Neural progenitor cell (in vitro differentiated cells): ENCODE data around the gene PDLIM5. TPM values are rescaled to one million over a fixed set of nuclear protein-coding genes. Genes with fewer than 3 reads are reported as not detected.

Experiments used
- DNase-seq: peaks from one replicate; pipeline ENCODE4 v3.0.0-alpha.2; 2016; ENCODE audit warnings: low spot score
- H2AFZ ChIP-seq: fragments of 200-600 bp; sonication (generic); replicated peaks from 2 replicates; pipeline ENCODE4 v1.6.1; 2016; ENCODE audit warnings: antibody characterized with exemption
- H3F3A ChIP-seq: fragments of 200-600 bp; sonication (generic); 2 replicates; pipeline ENCODE4 v1.6.1; 2016; ENCODE audit warnings: antibody characterized with exemption, low read depth
- H3K27ac ChIP-seq: fragments of 200-600 bp; sonication (generic); 2 replicates; pipeline ENCODE4 v1.5.1; 2016; ENCODE audit warnings: mild to moderate bottlenecking
- H3K27me3 ChIP-seq: fragments of 200-600 bp; sonication (generic); 2 replicates; pipeline ENCODE4 v1.6.1; 2016; ENCODE audit warnings: mild to moderate bottlenecking, moderate library complexity
- H3K36me3 ChIP-seq: fragments of 200-600 bp; sonication (generic); 2 replicates; pipeline ENCODE4 v1.5.1; 2016
- H3K4me1 ChIP-seq: fragments of 200-600 bp; sonication (generic); 2 replicates; pipeline ENCODE4 v1.6.1; 2016; ENCODE audit warnings: mixed run types
- H3K4me2 ChIP-seq: fragments of 200-600 bp; sonication (generic); 2 replicates; pipeline ENCODE4 v1.6.1; 2016
- H3K4me3 ChIP-seq: fragments of 200-600 bp; sonication (generic); 2 replicates; pipeline ENCODE4 v1.5.1; 2016
- H3K79me2 ChIP-seq: fragments of 200-600 bp; sonication (generic); 2 replicates; pipeline ENCODE4 v1.6.1; 2016; ENCODE audit warnings: low read depth
- H3K9ac ChIP-seq: fragments of 200-600 bp; sonication (generic); 2 replicates; pipeline ENCODE4 v1.6.1; 2016
- H3K9me3 ChIP-seq: fragments of 200-600 bp; sonication (generic); 2 replicates; pipeline ENCODE4 v1.5.1; 2016; ENCODE audit warnings: low read depth
- H4K20me1 ChIP-seq: fragments of 200-600 bp; sonication (generic); 2 replicates; pipeline ENCODE4 v1.6.1; 2016; ENCODE audit warnings: low read depth
- H3K27ac Mint-ChIP-seq: 3 replicates; pipeline ENCODE4 v1.8.0; 2021; ENCODE audit warnings: mixed read lengths
- H3K27me3 Mint-ChIP-seq: 2 replicates; pipeline ENCODE4 v1.8.0; 2022; ENCODE audit warnings: low read depth, mild to moderate bottlenecking, inconsistent platforms, moderate library complexity, mixed read lengths; ENCODE audit not compliant: insufficient read depth
- H3K36me3 Mint-ChIP-seq: 3 replicates; pipeline ENCODE4 v1.8.0; 2021; ENCODE audit warnings: mixed read lengths
- H3K4me1 Mint-ChIP-seq: 3 replicates; pipeline ENCODE4 v1.8.0; 2021; ENCODE audit warnings: mixed read lengths
- H3K4me3 Mint-ChIP-seq: 3 replicates; pipeline ENCODE4 v1.8.0; 2021; ENCODE audit warnings: mild to moderate bottlenecking, moderate library complexity, mixed read lengths
- H3K9me3 Mint-ChIP-seq: 3 replicates; pipeline ENCODE4 v1.8.0; 2020; ENCODE audit warnings: mixed read lengths
- EZH2 ChIP-seq: fragments of 200-600 bp; sonication (generic); IDR thresholded peaks from 2 replicates; pipeline ENCODE4 v1.6.1; 2017; ENCODE audit warnings: antibody characterized with exemption, mild to moderate bottlenecking, moderate library complexity
- EZH2phosphoT487 ChIP-seq: fragments of 200-600 bp; sonication (generic); IDR thresholded peaks from 2 replicates; pipeline ENCODE4 v1.6.1; 2017; ENCODE audit warnings: antibody characterized with exemption
- total RNA-seq: library from RNA; depleted of rRNA; stranded (reverse); fragments of >200 nt; gene quantifications from 2 replicates; pipeline ENCODE4 v1.2.3, GENCODE V29; 2015; ENCODE audit warnings: low replicate concordance
- TF ChIP-seq, protein P1 (sequence below): fragments of 200-600 bp; sonication (generic); IDR thresholded peaks from 2 replicates; pipeline ENCODE4 v1.5.1; 2017; ENCODE audit warnings: antibody characterized with exemption, mild to moderate bottlenecking

Gene PDLIM5
- total RNA-seq, 1 donor from 2014 or later, result 68.4 TPM

- Mint-ChIP-seq H3K4me3 (no peak overlapping the region), H3K9me3 (no peaks in the 10 kb centered on the region), H3K27ac (no peak overlapping the region), H3K36me3 (peaks cover 3% of the 10 kb centered on the region), H3K4me1 (peaks cover 54% of the 10 kb centered on the region), H3K27me3 (no peaks in the 10 kb centered on the region)
- H3K9me3 ChIP-seq, result no peaks in the 10 kb centered on the region
- peaks cover 3% of the 10 kb centered on the region for H3K79me2 ChIP-seq
- no peaks in the 10 kb centered on the region for H4K20me1 ChIP-seq
- H3K36me3 ChIP-seq, result no peaks in the 10 kb centered on the region
- peaks cover 51% of the 10 kb centered on the region for H3K4me1 ChIP-seq
- H3K4me2 ChIP-seq, result no peak overlapping the region
- DNase-seq, result no peak
- peaks cover 20% of the 10 kb centered on the region for H3F3A ChIP-seq
- H3K27ac ChIP-seq, result peak overlapping the region; percentile 84
- TF ChIP-seq EZH2phosphoT487, result no peak
- TF ChIP-seq, protein P1, sequence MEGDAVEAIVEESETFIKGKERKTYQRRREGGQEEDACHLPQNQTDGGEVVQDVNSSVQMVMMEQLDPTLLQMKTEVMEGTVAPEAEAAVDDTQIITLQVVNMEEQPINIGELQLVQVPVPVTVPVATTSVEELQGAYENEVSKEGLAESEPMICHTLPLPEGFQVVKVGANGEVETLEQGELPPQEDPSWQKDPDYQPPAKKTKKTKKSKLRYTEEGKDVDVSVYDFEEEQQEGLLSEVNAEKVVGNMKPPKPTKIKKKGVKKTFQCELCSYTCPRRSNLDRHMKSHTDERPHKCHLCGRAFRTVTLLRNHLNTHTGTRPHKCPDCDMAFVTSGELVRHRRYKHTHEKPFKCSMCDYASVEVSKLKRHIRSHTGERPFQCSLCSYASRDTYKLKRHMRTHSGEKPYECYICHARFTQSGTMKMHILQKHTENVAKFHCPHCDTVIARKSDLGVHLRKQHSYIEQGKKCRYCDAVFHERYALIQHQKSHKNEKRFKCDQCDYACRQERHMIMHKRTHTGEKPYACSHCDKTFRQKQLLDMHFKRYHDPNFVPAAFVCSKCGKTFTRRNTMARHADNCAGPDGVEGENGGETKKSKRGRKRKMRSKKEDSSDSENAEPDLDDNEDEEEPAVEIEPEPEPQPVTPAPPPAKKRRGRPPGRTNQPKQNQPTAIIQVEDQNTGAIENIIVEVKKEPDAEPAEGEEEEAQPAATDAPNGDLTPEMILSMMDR, result no peak
- TF ChIP-seq EZH2, result no peak
- no peaks in the 10 kb centered on the region for H3K27me3 ChIP-seq
- no peak overlapping the region for H3K4me3 ChIP-seq
- H3K9ac ChIP-seq, result no peak overlapping the region
- H2AFZ ChIP-seq, result no peak overlapping the region
These were observed 122.9 kb downstream of the PDLIM5 start for GRCh38 chr4:94574616-94575015.

DNA sequence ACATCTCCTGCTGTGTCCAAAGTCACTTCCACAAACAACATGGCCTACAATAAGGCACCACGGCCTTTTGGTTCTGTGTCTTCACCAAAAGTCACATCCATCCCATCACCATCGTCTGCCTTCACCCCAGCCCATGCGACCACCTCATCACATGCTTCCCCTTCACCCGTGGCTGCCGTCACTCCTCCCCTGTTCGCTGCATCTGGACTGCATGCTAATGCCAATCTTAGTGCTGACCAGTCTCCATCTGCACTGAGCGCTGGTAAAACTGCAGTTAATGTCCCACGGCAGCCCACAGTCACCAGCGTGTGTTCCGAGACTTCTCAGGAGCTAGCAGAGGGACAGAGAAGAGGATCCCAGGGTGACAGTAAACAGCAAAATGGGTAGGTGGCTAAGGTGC, 123.9 kb downstream of the PDLIM5 start:
- no peak for DNase-seq
- Histone ChIP-seq H2AFZ (no peak overlapping the region), H3K27ac (peak overlapping the region; percentile 84), H3K79me2 (peaks cover 3% of the 10 kb centered on the region), H3K9ac (no peak overlapping the region), H3F3A (peaks cover 20% of the 10 kb centered on the region), H4K20me1 (no peaks in the 10 kb centered on the region), H3K36me3 (no peaks in the 10 kb centered on the region), H3K27me3 (no peaks in the 10 kb centered on the region), H3K9me3 (no peaks in the 10 kb centered on the region), H3K4me3 (no peak overlapping the region), H3K4me1 (peaks cover 41% of the 10 kb centered on the region), H3K4me2 (peak overlapping the region; percentile 69)
- Mint-ChIP-seq H3K9me3 (no peaks in the 10 kb centered on the region), H3K27ac (peak overlapping the region; percentile 97), H3K27me3 (no peaks in the 10 kb centered on the region), H3K4me1 (peaks cover 52% of the 10 kb centered on the region), H3K4me3 (no peak overlapping the region), H3K36me3 (peaks cover 4% of the 10 kb centered on the region)
- TF ChIP-seq EZH2 (no peak), EZH2phosphoT487 (no peak)
- TF ChIP-seq, protein P1, result no peak

DNA sequence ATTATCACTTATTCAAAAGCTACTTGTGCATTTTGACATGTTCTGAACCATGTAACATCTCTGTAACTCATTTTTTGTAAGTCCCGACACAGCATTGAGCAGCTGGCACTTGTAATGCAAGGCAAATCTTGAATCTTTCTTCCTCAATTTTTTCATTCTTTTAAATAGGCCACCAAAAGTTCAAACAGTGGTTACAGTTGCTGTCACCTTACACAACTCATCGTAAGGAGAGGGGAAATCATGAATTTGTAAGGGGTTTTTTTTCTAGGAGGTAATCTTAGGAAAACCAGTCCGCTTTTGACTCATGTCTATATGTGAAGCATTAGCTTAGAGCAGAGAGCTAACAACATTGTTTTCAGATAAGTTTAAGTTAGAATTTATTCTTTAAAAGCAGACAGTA, 124.5 kb downstream of the PDLIM5 start:
- H4K20me1 ChIP-seq, result no peaks in the 10 kb centered on the region
- Mint-ChIP-seq H3K4me3 (no peak overlapping the region), H3K36me3 (peaks cover 4% of the 10 kb centered on the region), H3K27ac (peak overlapping the region; percentile 97), H3K9me3 (no peaks in the 10 kb centered on the region), H3K4me1 (peaks cover 47% of the 10 kb centered on the region), H3K27me3 (no peaks in the 10 kb centered on the region)
- TF ChIP-seq, protein P1, result no peak
- no peak for TF ChIP-seq EZH2
- no peak for TF ChIP-seq EZH2phosphoT487
- peaks cover 3% of the 10 kb centered on the region for H3K79me2 ChIP-seq
- no peak overlapping the region for H2AFZ ChIP-seq
- H3K4me3 ChIP-seq, result no peak overlapping the region
- H3K9ac ChIP-seq, result no peak overlapping the region
- H3K9me3 ChIP-seq, result no peaks in the 10 kb centered on the region
- H3K27ac ChIP-seq, result peak overlapping the region; percentile 84
- no peaks in the 10 kb centered on the region for H3K27me3 ChIP-seq
- H3K4me2 ChIP-seq, result peak overlapping the region; percentile 69
- peaks cover 35% of the 10 kb centered on the region for H3K4me1 ChIP-seq
- H3F3A ChIP-seq, result peaks cover 20% of the 10 kb centered on the region
- no peak for DNase-seq
- no peaks in the 10 kb centered on the region for H3K36me3 ChIP-seq
